Endothelial cell of umbilical vein (primary cell): Measurements from ENCODE around the gene NT5C1A. TPM values are rescaled to one million over a fixed set of nuclear protein-coding genes. Genes with fewer than 3 reads are reported as not detected.

Source experiments
- BruUV-seq: library from RNA; stranded (reverse); fragments of 400-500 nt; replicated peaks from 2 replicates; lab custom pipeline; 2021; lab: Mats Ljungman, UMichigan
- CTCF ChIA-PET: fragments of 300-600, 350-600 bp; sonication (Branson Sonifier 250); formaldehyde crosslinking; loops from one replicate; lab custom pipeline; 2021; ENCODE audit warnings: antibody characterized with exemption, inconsistent platforms; lab: Charles Lee
- POLR2A ChIA-PET: fragments of 300-600, 350-600 bp; sonication (Branson Sonifier 250); formaldehyde crosslinking; loops from one replicate; lab custom pipeline; 2021; ENCODE audit warnings: antibody characterized with exemption, inconsistent platforms; lab: Charles Lee
- DNase-seq: peaks from one replicate; pipeline ENCODE4 v3.0.0-alpha.2; 2011; ENCODE audit warnings: low read depth, low spot score
- FAIRE-seq: peaks from 2 replicates; lab custom pipeline; 2011; peaks lifted over from hg19 to GRCh38; lab: Jason Lieb, UNC
- H2AFZ ChIP-seq: 2 replicates; pipeline ENCODE4 v1.6.0; 2012; ENCODE audit warnings: low read depth, low read length, control low read depth, inconsistent platforms
- H3K27ac ChIP-seq: 2 replicates; pipeline ENCODE4 v1.5.1; 2011; ENCODE audit warnings: low read depth, mild to moderate bottlenecking, control low read depth, low read length, moderate library complexity; ENCODE audit not compliant: insufficient read depth
- H3K27me3 ChIP-seq, 2 experiments: 2 replicates each; pipeline versions ENCODE4 v1.6.0 to v1.6.1; 2011; ENCODE audit warnings: low read length in 2 of 2, mixed read lengths in 1 of 2; ENCODE audit not compliant: control insufficient read depth in 2 of 2, insufficient read depth in 2 of 2
- H3K36me3 ChIP-seq, 2 experiments: 2 replicates in 1 of 2; 3 replicates in 1 of 2; pipeline ENCODE4 v1.5.1; 2011; ENCODE audit warnings: low read length in 2 of 2, mild to moderate bottlenecking in 1 of 2, moderate library complexity in 1 of 2; ENCODE audit not compliant: control insufficient read depth in 2 of 2, insufficient read depth in 2 of 2; ENCODE audit errors: extremely low read depth in 1 of 2
- H3K4me1 ChIP-seq: 3 replicates; pipeline ENCODE4 v1.5.1; 2011; ENCODE audit warnings: mild to moderate bottlenecking, low read length; ENCODE audit not compliant: control insufficient read depth, insufficient read depth; ENCODE audit errors: extremely low read depth
- H3K4me2 ChIP-seq: 2 replicates; pipeline ENCODE4 v1.6.1; 2011; ENCODE audit warnings: low read length, control low read depth, mixed read lengths; ENCODE audit not compliant: insufficient read depth
- H3K4me3 ChIP-seq, 3 experiments: fragments of 200-600 bp in 1 of 3; sonication (generic), shearing (Covaris generic) in 1 of 3; replicated peaks in 1 of 3; 2 replicates each; pipeline ENCODE4 v1.5.1; 2011 to 2016; ENCODE audit warnings: control low read depth in 3 of 3, low read length in 3 of 3, mild to moderate bottlenecking in 2 of 3, inconsistent platforms in 1 of 3, low read depth in 1 of 3, moderate library complexity in 1 of 3; ENCODE audit not compliant: insufficient read depth in 1 of 3
- H3K79me2 ChIP-seq: 2 replicates; pipeline ENCODE4 v1.6.0; 2012; ENCODE audit warnings: low read length, inconsistent platforms; ENCODE audit not compliant: control insufficient read depth, insufficient read depth
- H3K9ac ChIP-seq: replicated peaks from 2 replicates; pipeline ENCODE3; 2011; ENCODE audit warnings: low read length, control low read depth; ENCODE audit not compliant: insufficient read depth; ENCODE audit errors: extremely low read depth
- H3K9me1 ChIP-seq: replicated peaks from 3 replicates; pipeline ENCODE4 v1.6.0; 2011; ENCODE audit warnings: mild to moderate bottlenecking, low read length; ENCODE audit not compliant: control insufficient read depth, insufficient read depth; ENCODE audit errors: extremely low read depth
- H3K9me3 ChIP-seq: replicated peaks from 2 replicates; pipeline ENCODE4 v1.5.1; 2012; ENCODE audit warnings: low read length, inconsistent platforms; ENCODE audit not compliant: control insufficient read depth, insufficient read depth
- H4K20me1 ChIP-seq: replicated peaks from 2 replicates; pipeline ENCODE3; 2011; ENCODE audit warnings: mild to moderate bottlenecking, low read length; ENCODE audit not compliant: control insufficient read depth, insufficient read depth; ENCODE audit errors: extremely low read depth
- EZH2 ChIP-seq: IDR thresholded peaks from 2 replicates; pipeline ENCODE4 v1.6.1; 2012; ENCODE audit warnings: borderline replicate concordance, low read depth, mild to moderate bottlenecking, moderate library complexity, low read length, inconsistent platforms; ENCODE audit not compliant: severe bottlenecking
- POLR2AphosphoS5 ChIP-seq: IDR thresholded peaks from 2 replicates; pipeline ENCODE4 v1.6.1; 2012; ENCODE audit warnings: low read depth, mild to moderate bottlenecking, control low read depth, low read length, moderate library complexity; ENCODE audit not compliant: insufficient read depth
- dilution Hi-C: fragments of 300-500 bp; cut with MboI; formaldehyde crosslinking; loops from one replicate; pipeline ENCODE4 v1.15.0; 2019; ENCODE audit warnings: low sequenced_read_pairs; ENCODE audit not compliant: extremely low pct_ligation_motif_present
- intact Hi-C: fragments of 100-400 bp; cut with micrococcal nuclease; formaldehyde crosslinking; loops from one replicate; pipeline ENCODE4 v1.10.0; 2022
- polyA plus RNA-seq, 4 experiments: library from polyadenylated mRNA; depleted of rRNA in 3 of 4; stranded (reverse) in 3 of 4; unstranded in 1 of 4; fragments of >200 nt; gene quantifications; 2 replicates each; pipeline versions ENCODE4 v1.2.1 to v1.2.3, GENCODE V29; 2011 to 2012; ENCODE audit warnings: missing spikeins in 1 of 4
- total RNA-seq: library from RNA; stranded (reverse); gene quantifications from 2 replicates; pipeline ENCODE4 v1.2.3, GENCODE V29; 2021
- TF ChIP-seq, protein P1 (sequence below), 2 donors: IDR thresholded peaks; 1 replicate in 1 of 2; 2 replicates in 1 of 2; pipeline ENCODE4 v1.5.1; 2011; ENCODE audit warnings: low read length in 2 of 2, mild to moderate bottlenecking in 2 of 2, moderate library complexity in 2 of 2, control low read depth in 1 of 2, inconsistent platforms in 1 of 2, low read depth in 1 of 2; ENCODE audit not compliant: insufficient read depth in 1 of 2; ENCODE audit errors: extremely low read depth in 1 of 2

Gene NT5C1A
- total and polyA plus RNA-seq, 2 donors (not counting 3 experiments of a cell fraction or from before 2014, with no cell fraction given), result not detected

DNA sequence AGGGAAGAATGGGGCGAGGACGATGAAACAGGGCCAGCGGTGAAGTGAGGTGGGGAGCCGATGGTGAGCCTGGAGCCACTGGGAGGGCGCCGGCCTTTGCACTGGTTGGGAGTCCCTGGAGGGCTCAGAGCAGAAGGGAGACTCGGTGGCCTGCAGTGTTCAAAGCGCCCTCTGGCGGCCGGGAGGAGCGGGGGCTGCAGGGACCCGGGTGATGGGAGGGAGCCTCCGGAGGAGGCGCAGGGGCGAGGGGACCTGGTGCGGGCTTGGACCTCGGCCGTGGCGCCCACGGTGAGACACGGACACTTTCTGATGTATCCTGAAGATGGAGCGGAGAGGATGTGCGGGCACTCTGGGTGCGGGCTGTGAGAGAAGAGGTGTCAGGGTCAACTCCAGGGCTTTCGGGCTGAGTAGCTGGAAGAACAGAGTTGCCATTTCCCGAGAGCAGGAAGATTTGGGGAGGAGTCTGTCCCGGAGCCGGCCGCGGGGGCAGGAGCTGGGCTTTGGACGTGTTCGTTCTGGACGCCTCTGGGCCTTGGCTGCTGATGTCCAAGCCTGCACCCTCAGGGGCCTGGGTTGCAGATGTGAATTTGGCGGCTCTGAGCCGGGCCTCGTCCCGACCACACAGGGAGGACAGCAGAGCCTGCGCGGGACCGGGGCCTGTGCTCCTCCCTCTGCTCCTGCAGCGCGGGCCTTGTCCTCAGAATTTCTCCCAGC lies 62.1 kb downstream of the NT5C1A start:
- POLR2A ChIA-PET, result no interaction called here
- no peaks in the 10 kb centered on the region for H3K36me3 ChIP-seq

More for the DNA sequence above, 62.1 kb downstream of the NT5C1A start:
- dilution Hi-C loops, result no loop called here
- H3K27me3 ChIP-seq, result peaks cover 0 to 5% of the 10 kb centered on the region in 2 experiments
- peak; percentile 22 for TF ChIP-seq EZH2
- TF ChIP-seq POLR2AphosphoS5, result no peak
- TF ChIP-seq, protein P1, sequence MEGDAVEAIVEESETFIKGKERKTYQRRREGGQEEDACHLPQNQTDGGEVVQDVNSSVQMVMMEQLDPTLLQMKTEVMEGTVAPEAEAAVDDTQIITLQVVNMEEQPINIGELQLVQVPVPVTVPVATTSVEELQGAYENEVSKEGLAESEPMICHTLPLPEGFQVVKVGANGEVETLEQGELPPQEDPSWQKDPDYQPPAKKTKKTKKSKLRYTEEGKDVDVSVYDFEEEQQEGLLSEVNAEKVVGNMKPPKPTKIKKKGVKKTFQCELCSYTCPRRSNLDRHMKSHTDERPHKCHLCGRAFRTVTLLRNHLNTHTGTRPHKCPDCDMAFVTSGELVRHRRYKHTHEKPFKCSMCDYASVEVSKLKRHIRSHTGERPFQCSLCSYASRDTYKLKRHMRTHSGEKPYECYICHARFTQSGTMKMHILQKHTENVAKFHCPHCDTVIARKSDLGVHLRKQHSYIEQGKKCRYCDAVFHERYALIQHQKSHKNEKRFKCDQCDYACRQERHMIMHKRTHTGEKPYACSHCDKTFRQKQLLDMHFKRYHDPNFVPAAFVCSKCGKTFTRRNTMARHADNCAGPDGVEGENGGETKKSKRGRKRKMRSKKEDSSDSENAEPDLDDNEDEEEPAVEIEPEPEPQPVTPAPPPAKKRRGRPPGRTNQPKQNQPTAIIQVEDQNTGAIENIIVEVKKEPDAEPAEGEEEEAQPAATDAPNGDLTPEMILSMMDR (IDR thresholded peaks at IDR 0.05; ENCODE audit: extremely low read depth in 1 of 2, insufficient read depth in 1 of 2, low read depth in 1 of 2, low read length in 2 of 2), result peak; percentile 88 to 93
- H3K27ac ChIP-seq, result no peak overlapping the region
- no peak overlapping the region for H3K9ac ChIP-seq
- H3K4me3 ChIP-seq, result no peak overlapping the region
- peak; percentile 30 for DNase-seq
- H3K4me2 ChIP-seq, result no peak overlapping the region
- H2AFZ ChIP-seq, result peak overlapping the region; percentile 68
- H3K79me2 ChIP-seq, result no peaks in the 10 kb centered on the region
- intact Hi-C loops, result no loop called here
- BruUV-seq, result no TSS peak
- H3K9me3 ChIP-seq, result no peaks in the 10 kb centered on the region
- CTCF ChIA-PET, result interaction anchor here (0.8 to 2.9 kb wide), 10 partner anchors 12 to 511 kb away, joined by 3 to 14 read pairs (median 4); no protein-coding TSS in a partner anchor
- no peaks in the 10 kb centered on the region for H3K4me1 ChIP-seq
- H3K9me1 ChIP-seq, result no peaks in the 10 kb centered on the region
- FAIRE-seq, result peak; percentile 83
- H4K20me1 ChIP-seq, result no peaks in the 10 kb centered on the region

Other genes with a start within 250 kb of the NT5C1A start
- gene BMP8A, start 180.5 kb downstream of the NT5C1A start, total RNA-seq, result 0.44 TPM in 1 of 2 replicates, not detected in the other
- 0.16 and 0.25 TPM in 2 replicates for gene BMP8A, start 180.5 kb downstream of the NT5C1A start, polyA plus RNA-seq
- 282 and 302 TPM in 2 replicates for gene PABPC4, start 95.3 kb downstream of the NT5C1A start, total RNA-seq
- 102 and 114 TPM in 2 replicates for gene PABPC4, start 95.3 kb downstream of the NT5C1A start, polyA plus RNA-seq
- not detected in 2 replicates for gene HEYL, start 32.5 kb downstream of the NT5C1A start, total RNA-seq
- not detected in 2 replicates for gene HEYL, start 32.5 kb downstream of the NT5C1A start, polyA plus RNA-seq
- not detected in 2 replicates for gene HPCAL4, start 19.3 kb upstream of the NT5C1A start, total RNA-seq
- not detected in 2 replicates for gene HPCAL4, start 19.3 kb upstream of the NT5C1A start, polyA plus RNA-seq
- 42.6 and 44.4 TPM in 2 replicates for gene PPIE, start 66.8 kb upstream of the NT5C1A start, total RNA-seq
- 55.7 and 74.9 TPM in 2 replicates for gene PPIE, start 66.8 kb upstream of the NT5C1A start, polyA plus RNA-seq
- gene OXCT2, start 99.2 kb upstream of the NT5C1A start, total RNA-seq, result 0.48 and 0.60 TPM in 2 replicates
- 0.84 and 1.0 TPM in 2 replicates for gene OXCT2, start 99.2 kb upstream of the NT5C1A start, polyA plus RNA-seq
- gene BMP8B, start 116.8 kb upstream of the NT5C1A start, total RNA-seq, result 0.07 TPM in 1 of 2 replicates, not detected in the other
- 0.03 TPM in 1 of 2 replicates, not detected in the other for gene BMP8B, start 116.8 kb upstream of the NT5C1A start, polyA plus RNA-seq
- 13.4 and 19.9 TPM in 2 replicates for gene TRIT1, start 211.4 kb upstream of the NT5C1A start, total RNA-seq
- 6.3 and 8.6 TPM in 2 replicates for gene TRIT1, start 211.4 kb upstream of the NT5C1A start, polyA plus RNA-seq
- gene MYCL, start 229.8 kb upstream of the NT5C1A start, total RNA-seq, result 1.4 and 2.1 TPM in 2 replicates
- 1.3 and 1.5 TPM in 2 replicates for gene MYCL, start 229.8 kb upstream of the NT5C1A start, polyA plus RNA-seq